ENCODE measurements around the gene GLT6D1. TPM values are rescaled to one million over a fixed set of nuclear protein-coding genes. Genes with fewer than 3 reads are reported as not detected.
"Not testable (repeated sequence)": the region's sequence is repeated elsewhere in the genome, so short reads cannot be mapped to it uniquely, and the experiment has no call there.

The GLT6D1 gene
- total RNA-seq, 3 donors from 2014 or later: not detected

DNA sequence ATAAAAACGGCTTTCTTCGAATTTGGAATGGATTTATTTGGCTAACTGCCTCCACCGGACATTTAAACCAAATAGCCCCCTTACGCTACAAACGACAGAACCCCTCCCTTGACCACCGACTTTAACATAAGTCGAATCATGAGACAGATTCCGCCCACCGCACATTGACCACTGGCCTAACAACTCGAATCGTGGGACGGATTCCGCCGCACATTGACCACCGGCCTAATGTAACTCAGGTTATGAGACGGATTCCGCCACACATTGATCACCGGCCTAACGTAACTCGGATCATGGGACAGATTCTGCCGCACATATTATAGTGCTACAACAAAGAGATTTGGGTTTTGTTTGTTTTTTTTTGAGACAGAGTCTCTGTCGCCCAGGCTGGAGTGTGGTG, 21.1 kb upstream of the GLT6D1 start:
- H3K4me1 Mint-ChIP-seq (ENCODE audit: low read depth): no peaks in the 10 kb centered on the region
- ATAC-seq (no peak), DNase-seq (no peak)
- H3K4me3 Mint-ChIP-seq: no peak overlapping the region
- no peaks in the 10 kb centered on the region for H3K9me3 Mint-ChIP-seq
- no peaks in the 10 kb centered on the region for H3K36me3 Mint-ChIP-seq (ENCODE audit: insufficient read depth)
- H3K27me3 Mint-ChIP-seq (ENCODE audit: low read depth): peaks cover 13% of the 10 kb centered on the region

DNA sequence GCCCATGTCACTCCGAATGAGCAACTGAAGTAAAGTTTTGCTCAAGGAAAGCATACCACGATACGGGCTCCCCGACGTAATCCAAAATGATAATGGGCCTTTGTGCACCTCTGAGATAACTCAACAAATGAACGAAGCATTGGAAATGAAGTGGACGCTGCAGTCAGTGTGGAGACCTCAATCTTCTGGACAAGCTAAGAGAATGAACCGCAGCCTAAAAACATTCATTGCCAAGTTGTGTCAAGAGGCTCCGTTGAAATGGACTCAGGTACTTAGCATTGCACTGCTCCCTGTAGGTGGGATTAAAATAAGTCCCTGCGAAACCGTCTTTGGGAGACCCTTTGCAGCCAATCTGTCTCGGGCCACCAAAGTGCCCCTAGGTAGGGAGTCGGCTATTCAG, 19.9 kb upstream of the GLT6D1 start:
- Mint-ChIP-seq H3K36me3 (ENCODE audit: insufficient read depth) (no peaks in the 10 kb centered on the region), H3K9me3 (no peaks in the 10 kb centered on the region), H3K4me3 (no peak overlapping the region), H3K4me1 (ENCODE audit: low read depth) (no peaks in the 10 kb centered on the region), H3K27me3 (ENCODE audit: low read depth) (peaks cover 13% of the 10 kb centered on the region)
- no peak for DNase-seq
- ATAC-seq: no peak

DNA sequence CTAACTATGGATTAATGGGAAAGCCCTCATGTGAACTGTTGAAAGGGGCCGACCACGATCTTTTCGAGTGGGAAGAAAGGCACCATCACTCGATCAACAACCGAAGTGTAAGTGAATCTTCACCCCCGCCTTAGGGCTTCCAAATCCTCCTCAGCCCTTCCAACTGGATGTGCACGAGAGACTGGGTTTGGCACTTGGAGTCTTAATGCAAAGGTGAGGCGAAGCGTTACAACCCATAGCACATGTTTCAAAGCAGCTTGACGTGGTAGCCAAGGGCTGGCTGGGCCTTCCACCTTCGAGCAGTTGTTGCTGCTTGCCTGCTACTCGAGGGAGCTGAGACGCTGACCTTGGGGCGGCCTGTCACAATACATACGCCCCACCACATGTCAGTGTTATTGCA, 18.1 kb upstream of the GLT6D1 start:
- Mint-ChIP-seq H3K27me3 (ENCODE audit: low read depth) (peaks cover 17% of the 10 kb centered on the region), H3K36me3 (ENCODE audit: insufficient read depth) (no peaks in the 10 kb centered on the region), H3K4me1 (ENCODE audit: low read depth) (no peaks in the 10 kb centered on the region), H3K4me3 (no peak overlapping the region), H3K9me3 (no peaks in the 10 kb centered on the region)
- no peak for DNase-seq
- ATAC-seq: no peak

GRCh38 chr9:135655317-135655716, 16.0 kb upstream of the GLT6D1 start:
- no peaks in the 10 kb centered on the region for H3K36me3 Mint-ChIP-seq (ENCODE audit: insufficient read depth)
- no peak overlapping the region for H3K4me3 Mint-ChIP-seq
- no peaks in the 10 kb centered on the region for H3K4me1 Mint-ChIP-seq (ENCODE audit: low read depth)
- peaks cover 3% of the 10 kb centered on the region for H3K9me3 Mint-ChIP-seq
- H3K27me3 Mint-ChIP-seq (ENCODE audit: low read depth): peaks cover 15% of the 10 kb centered on the region
- ATAC-seq (no peak), DNase-seq (no peak)

DNA sequence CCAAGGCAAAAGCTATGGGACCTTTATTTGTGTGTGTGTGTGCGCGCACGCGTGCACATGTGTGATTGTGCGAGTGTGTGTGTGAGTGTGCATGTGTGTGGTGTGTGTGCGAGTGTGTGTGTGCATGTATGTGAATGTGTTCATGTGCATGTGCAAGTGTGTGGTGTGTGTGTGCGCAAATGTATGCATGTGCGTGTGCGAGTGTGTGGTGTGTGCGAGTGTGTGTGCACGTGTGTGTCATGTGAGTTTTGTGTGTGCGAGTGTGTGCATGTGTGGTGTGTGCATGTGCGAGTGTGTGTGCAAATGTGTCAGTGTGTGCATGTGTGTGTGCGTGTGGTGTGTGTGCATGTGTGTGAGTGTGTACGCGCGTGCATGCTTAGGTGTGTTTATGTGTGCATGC, 11.1 kb upstream of the GLT6D1 start:
- Mint-ChIP-seq H3K4me3 (no peak overlapping the region), H3K9me3 (peaks cover 34% of the 10 kb centered on the region), H3K36me3 (ENCODE audit: insufficient read depth) (no peaks in the 10 kb centered on the region), H3K4me1 (ENCODE audit: low read depth) (no peaks in the 10 kb centered on the region), H3K27me3 (ENCODE audit: low read depth) (peaks cover 9% of the 10 kb centered on the region)
- ATAC-seq (no peak), DNase-seq (no peak)

DNA sequence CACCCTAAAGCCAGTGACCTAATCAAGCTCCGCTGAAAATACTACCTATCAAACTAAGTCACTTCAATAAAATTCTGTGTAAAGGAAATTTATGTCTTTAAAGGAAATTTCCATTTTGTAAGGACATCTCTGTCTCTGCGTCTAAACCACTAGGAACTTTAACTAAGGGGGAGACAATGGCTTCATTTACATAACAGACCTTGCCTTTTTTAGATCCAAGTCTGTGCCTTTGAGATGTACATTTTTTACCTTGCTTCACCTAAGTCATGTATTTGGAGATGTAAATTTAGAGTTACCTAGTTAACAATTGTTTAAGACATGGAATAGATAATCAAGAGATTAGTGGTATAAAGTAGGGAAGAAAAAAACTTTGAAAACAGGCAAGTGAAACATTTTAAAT, 10.2 kb upstream of the GLT6D1 start:
- peaks cover 4% of the 10 kb centered on the region for H3K27me3 Mint-ChIP-seq (ENCODE audit: low read depth)
- no peak for ATAC-seq

GRCh38 chr9:135648494-135649410, 9.4 kb upstream of the GLT6D1 start:
- Mint-ChIP-seq H3K36me3 (ENCODE audit: insufficient read depth) (no peaks in the 10 kb centered on the region), H3K4me1 (ENCODE audit: low read depth) (no peaks in the 10 kb centered on the region), H3K27me3 (ENCODE audit: low read depth) (peaks cover 2% of the 10 kb centered on the region), H3K4me3 (no peak overlapping the region), H3K9me3 (peaks cover 48% of the 10 kb centered on the region)
- ATAC-seq (no peak), DNase-seq (no peak)

More for the DNA sequence above, 10.2 kb upstream of the GLT6D1 start:
- peaks cover 43% of the 10 kb centered on the region for H3K9me3 Mint-ChIP-seq
- no peak for DNase-seq
- H3K36me3 Mint-ChIP-seq (ENCODE audit: insufficient read depth): no peaks in the 10 kb centered on the region
- no peak overlapping the region for H3K4me3 Mint-ChIP-seq
- H3K4me1 Mint-ChIP-seq (ENCODE audit: low read depth): no peaks in the 10 kb centered on the region

DNA sequence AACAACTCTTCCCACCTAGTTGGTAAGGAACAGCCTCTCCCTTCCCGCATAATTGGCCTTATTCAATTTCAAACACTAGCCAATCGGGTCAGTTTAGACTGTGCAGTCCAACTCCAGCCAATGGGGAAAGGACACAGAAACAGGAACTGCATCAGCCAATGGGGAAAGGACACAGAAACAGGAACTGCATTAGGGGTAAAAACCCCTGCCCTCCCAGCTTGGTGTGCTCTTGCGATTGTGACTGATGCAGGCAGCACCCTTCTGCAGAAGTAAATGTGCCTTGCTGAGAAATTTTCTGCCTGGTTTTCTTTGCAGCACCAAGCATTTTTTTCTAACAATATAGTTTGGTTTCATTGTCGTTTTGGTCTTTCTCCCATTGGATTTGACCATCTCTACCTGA, 8.5 kb upstream of the GLT6D1 start:
- Mint-ChIP-seq H3K4me3 (no peak overlapping the region), H3K9me3 (peaks cover 55% of the 10 kb centered on the region)
- ATAC-seq: no peak

DNA sequence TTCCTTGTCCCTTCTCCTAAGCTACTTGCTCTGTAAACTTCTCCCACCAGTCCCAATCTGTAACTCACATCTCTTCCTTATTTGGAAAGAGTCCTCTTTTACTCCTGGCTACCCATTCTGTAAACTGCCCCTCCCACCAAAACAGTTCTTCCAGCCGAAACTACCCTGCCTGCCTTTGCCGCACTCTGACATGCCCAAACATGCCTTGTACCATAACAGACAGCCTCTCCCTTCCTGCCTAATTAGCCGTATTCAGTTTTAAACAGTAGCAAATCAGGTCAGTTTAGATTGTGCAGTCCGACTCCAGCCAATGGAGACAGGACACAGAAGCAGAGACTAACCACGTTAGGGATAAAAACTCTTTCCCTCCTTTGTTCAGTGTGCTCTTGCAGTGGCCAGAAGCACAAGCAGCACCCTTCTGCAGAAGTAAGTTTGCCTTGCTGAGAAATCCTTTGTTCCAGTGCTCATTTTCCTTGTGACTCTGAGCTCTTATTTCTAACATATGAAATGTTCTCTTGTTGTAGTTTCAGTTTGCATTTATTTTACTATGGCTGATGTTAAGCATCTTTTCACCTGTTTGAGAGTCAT, 5.4 kb upstream of the GLT6D1 start:
- no peak for ATAC-seq
- H3K9me3 Mint-ChIP-seq: peaks cover 48% of the 10 kb centered on the region
- DNase-seq: no peak
- no peak overlapping the region for H3K4me3 Mint-ChIP-seq
- no peaks in the 10 kb centered on the region for H3K4me1 Mint-ChIP-seq (ENCODE audit: low read depth)
- H3K36me3 Mint-ChIP-seq (ENCODE audit: insufficient read depth): no peaks in the 10 kb centered on the region
- H3K27me3 Mint-ChIP-seq (ENCODE audit: low read depth): peaks cover 10% of the 10 kb centered on the region

More for the DNA sequence above, 8.5 kb upstream of the GLT6D1 start:
- no peaks in the 10 kb centered on the region for H3K36me3 Mint-ChIP-seq (ENCODE audit: insufficient read depth)
- no peak for DNase-seq
- H3K27me3 Mint-ChIP-seq (ENCODE audit: low read depth): no peaks in the 10 kb centered on the region
- no peaks in the 10 kb centered on the region for H3K4me1 Mint-ChIP-seq (ENCODE audit: low read depth)

DNA sequence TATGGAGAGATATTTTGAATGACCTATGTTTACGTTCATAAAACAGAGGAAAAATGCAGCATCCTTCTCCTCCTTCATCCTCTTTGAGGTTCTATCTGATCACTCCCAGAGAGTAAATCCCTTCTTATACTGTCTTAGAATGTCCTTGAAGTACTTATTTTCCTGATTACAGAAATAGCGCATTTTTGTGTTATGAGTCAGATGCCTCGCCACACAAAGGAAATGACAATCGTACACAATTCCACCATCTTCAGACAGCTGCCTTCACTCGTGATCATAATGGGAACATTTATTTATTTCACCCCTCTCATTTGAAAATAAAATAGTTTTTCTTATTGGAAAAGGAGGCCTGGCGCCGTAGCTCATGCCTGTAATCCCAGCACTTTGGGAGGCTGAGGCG, 2.4 kb upstream of the GLT6D1 start:
- no peak for ATAC-seq

GRCh38 chr9:135641047-135641446, 1.7 kb upstream of the GLT6D1 start:
- peaks cover 24% of the 10 kb centered on the region for H3K9me3 Mint-ChIP-seq
- DNase-seq (no peak), ATAC-seq (no peak)
- no peak overlapping the region for H3K4me3 Mint-ChIP-seq
- peaks cover 25% of the 10 kb centered on the region for H3K27me3 Mint-ChIP-seq (ENCODE audit: low read depth)
- no peaks in the 10 kb centered on the region for H3K36me3 Mint-ChIP-seq (ENCODE audit: insufficient read depth)
- no peaks in the 10 kb centered on the region for H3K4me1 Mint-ChIP-seq (ENCODE audit: low read depth)

More for the DNA sequence above, 2.4 kb upstream of the GLT6D1 start:
- Mint-ChIP-seq H3K36me3 (ENCODE audit: insufficient read depth) (no peaks in the 10 kb centered on the region), H3K27me3 (ENCODE audit: low read depth) (peaks cover 20% of the 10 kb centered on the region), H3K4me1 (ENCODE audit: low read depth) (no peaks in the 10 kb centered on the region), H3K4me3 (no peak overlapping the region), H3K9me3 (peaks cover 26% of the 10 kb centered on the region)
- DNase-seq: no peak

DNA sequence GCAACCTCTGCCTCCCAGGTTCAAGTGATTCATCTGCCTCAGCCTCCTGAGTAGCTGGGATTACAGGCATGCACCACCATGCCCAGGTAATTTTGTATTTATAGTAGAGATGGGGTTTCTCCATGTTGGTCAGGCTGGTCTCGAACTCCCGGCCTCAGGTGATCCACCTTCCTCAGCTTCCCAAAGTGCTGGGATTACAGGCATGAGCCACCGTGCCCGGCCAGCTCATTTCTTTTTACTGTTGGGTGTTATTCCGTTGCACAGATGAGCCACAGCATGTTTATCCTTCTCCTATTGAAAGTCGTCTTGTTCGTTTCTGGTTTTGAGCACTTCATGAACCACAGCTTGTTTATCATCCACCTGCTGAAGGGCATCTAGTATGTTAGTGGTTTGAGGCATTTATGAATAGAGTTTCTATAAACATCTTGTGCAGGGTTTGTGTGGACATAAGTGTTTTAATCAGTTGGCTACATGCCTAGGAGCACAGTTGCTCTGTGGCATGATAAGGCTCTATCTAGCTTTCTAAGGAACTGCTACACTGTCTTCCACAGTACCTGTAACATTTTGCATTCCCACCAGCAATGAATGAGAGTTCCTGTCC, 2.3 kb downstream of the GLT6D1 start:
- not testable (repeated sequence) for H3K4me3 Mint-ChIP-seq; H3K9me3 Mint-ChIP-seq; DNase-seq; H3K4me1 Mint-ChIP-seq (ENCODE audit: low read depth); H3K36me3 Mint-ChIP-seq (ENCODE audit: insufficient read depth); ATAC-seq
- H3K27me3 Mint-ChIP-seq (ENCODE audit: low read depth): peaks cover 31% of the 10 kb centered on the region

- Mint-ChIP-seq H3K4me1 (ENCODE audit: low read depth) (no peaks in the 10 kb centered on the region), H3K27me3 (ENCODE audit: low read depth) (peaks cover 20% of the 10 kb centered on the region), H3K4me3 (no peak overlapping the region), H3K36me3 (ENCODE audit: insufficient read depth) (no peaks in the 10 kb centered on the region), H3K9me3 (peaks cover 19% of the 10 kb centered on the region)
- no peak for ATAC-seq
- no peak for DNase-seq
These were observed 6.5 kb downstream of the GLT6D1 start for GRCh38 chr9:135632841-135633240.

DNA sequence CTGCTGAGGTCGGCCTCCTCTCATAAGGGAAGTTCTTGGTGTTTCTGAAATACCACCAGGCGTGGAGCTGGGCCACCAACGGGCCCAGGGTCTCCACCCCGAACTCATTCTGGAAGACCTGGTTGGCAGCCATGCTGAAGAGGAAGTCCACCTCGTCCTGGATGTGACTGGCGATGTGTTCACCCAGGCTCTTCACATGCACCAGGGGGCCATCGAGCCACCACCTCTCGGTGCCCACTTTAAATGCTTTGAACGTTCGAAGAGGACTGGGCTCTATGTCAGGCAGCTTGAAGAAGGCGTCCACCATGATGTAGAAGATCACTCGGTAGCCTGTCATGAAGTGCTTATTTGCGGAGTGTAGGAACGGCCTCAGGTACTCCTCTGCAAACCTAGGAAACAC, 15.1 kb downstream of the GLT6D1 start:
- ATAC-seq: no peak
- Mint-ChIP-seq H3K4me3 (no peak overlapping the region), H3K27me3 (ENCODE audit: low read depth) (peaks cover 18% of the 10 kb centered on the region), H3K36me3 (ENCODE audit: insufficient read depth) (no peaks in the 10 kb centered on the region), H3K4me1 (ENCODE audit: low read depth) (no peaks in the 10 kb centered on the region), H3K9me3 (peaks cover 25% of the 10 kb centered on the region)
- DNase-seq: no peak

Data from activated T-cell treated with anti-CD3 and anti-CD28 coated beads, Interleukin-2, amount 50 U/mL, for 4 hours (primary cell).